HEK293T (cell line): ENCODE measurements around the gene ZNF227.

Source experiments
- CTCF ChIA-PET: fragments of 350-600 bp; formaldehyde crosslinking; extraction: SDS; loops from one replicate; lab custom pipeline; 2021; ENCODE audit warnings: antibody characterized with exemption, inconsistent platforms; lab: Yijun Ruan, JAX
- POLR2A ChIA-PET: fragments of 350-600 bp; formaldehyde crosslinking; extraction: SDS; loops from one replicate; lab custom pipeline; 2020; ENCODE audit warnings: antibody characterized with exemption, inconsistent platforms; lab: Yijun Ruan, JAX
- DNase-seq: peaks from one replicate; pipeline ENCODE4 v3.0.0; 2012; ENCODE audit warnings: mixed read lengths; ENCODE audit errors: extremely low spot score
- ARNT ChIP-seq: fragments of 450-650 bp; IDR thresholded peaks from 2 replicates; pipeline ENCODE4 v1.6.1; 2017; ENCODE audit warnings: mild to moderate bottlenecking
- BHLHE40 ChIP-seq: fragments of 450-650 bp; IDR thresholded peaks from 2 replicates; pipeline ENCODE4 v1.6.1; 2016; ENCODE audit warnings: mild to moderate bottlenecking, moderate library complexity, borderline replicate concordance
- CTBP1 ChIP-seq: fragments of 450-650 bp; IDR thresholded peaks from 2 replicates; pipeline ENCODE4 v1.6.1; 2016; ENCODE audit warnings: borderline replicate concordance
- ELF4 ChIP-seq: fragments of 450-650 bp; IDR thresholded peaks from 2 replicates; pipeline ENCODE4 v1.6.1; 2017; ENCODE audit warnings: antibody characterized with exemption
- FOXA1 ChIP-seq: fragments of 450-650 bp; IDR thresholded peaks from 2 replicates; pipeline ENCODE4 v1.6.1; 2016; ENCODE audit warnings: mild to moderate bottlenecking
- FOXK2 ChIP-seq: fragments of 450-650 bp; IDR thresholded peaks from 2 replicates; pipeline ENCODE4 v1.6.1; 2016; ENCODE audit warnings: mild to moderate bottlenecking
- FOXM1 ChIP-seq: fragments of 450-650 bp; IDR thresholded peaks from 2 replicates; pipeline ENCODE4 v1.6.1; 2017; ENCODE audit warnings: mild to moderate bottlenecking, borderline replicate concordance
- HDGF ChIP-seq: fragments of 450-650 bp; IDR thresholded peaks from 2 replicates; pipeline ENCODE4 v1.6.1; 2017; ENCODE audit warnings: antibody characterized with exemption, borderline replicate concordance
- L3MBTL2 ChIP-seq: fragments of 450-650 bp; conservative IDR thresholded peaks from 2 replicates; pipeline ENCODE4 v1.6.1; 2016; ENCODE audit warnings: mild to moderate bottlenecking
- LEF1 ChIP-seq: fragments of 450-650 bp; IDR thresholded peaks from 2 replicates; pipeline ENCODE4 v1.6.1; 2017; ENCODE audit warnings: mild to moderate bottlenecking, borderline replicate concordance
- NFRKB ChIP-seq: fragments of 450-650 bp; IDR thresholded peaks from 2 replicates; pipeline ENCODE4 v1.6.1; 2016; ENCODE audit warnings: mild to moderate bottlenecking, moderate library complexity
- SP1 ChIP-seq: fragments of 450-650 bp; IDR thresholded peaks from 2 replicates; pipeline ENCODE4 v1.6.1; 2017
- SUZ12 ChIP-seq: fragments of 450-650 bp; IDR thresholded peaks from 2 replicates; pipeline ENCODE4 v1.6.1; 2016; ENCODE audit warnings: mild to moderate bottlenecking
- TARDBP ChIP-seq: fragments of 450-650 bp; IDR thresholded peaks from 2 replicates; pipeline ENCODE4 v1.6.1; 2016
- ZNF384 ChIP-seq: fragments of 450-650 bp; IDR thresholded peaks from 2 replicates; pipeline ENCODE4 v1.6.1; 2016
- TF ChIP-seq, protein P1 (sequence below): fragments of 450-650 bp; IDR thresholded peaks from 2 replicates; pipeline ENCODE4 v1.6.1; 2016

The ZNF227 gene

DNA sequence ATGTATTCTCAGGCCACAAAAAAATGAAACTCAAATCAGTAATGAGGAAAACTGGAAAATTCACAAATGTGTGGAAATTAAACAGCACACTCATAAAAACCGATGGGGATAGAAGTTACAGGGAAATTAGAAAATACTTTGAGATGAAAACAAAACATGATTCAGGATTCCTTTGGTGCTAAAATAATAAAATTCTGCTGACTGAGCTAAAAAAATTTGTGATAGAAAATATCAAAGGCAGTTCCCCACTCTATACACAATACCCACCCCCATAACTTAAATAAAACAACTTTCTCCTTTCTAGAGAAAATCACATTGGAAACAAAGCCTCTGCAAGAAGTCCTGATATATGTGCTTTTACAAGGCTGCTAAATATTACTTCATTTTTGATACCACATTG is 45.8 kb downstream of the ZNF227 start:
- POLR2A ChIA-PET: no interaction called here
- CTCF ChIA-PET: no interaction called here
- DNase-seq: no peak
- TF ChIP-seq ARNT (no peak), NFRKB (no peak), ELF4 (no peak), FOXK2 (no peak), CTBP1 (no peak), SP1 (no peak), LEF1 (no peak), TARDBP (no peak), SUZ12 (no peak), BHLHE40 (no peak), ZNF384 (no peak), FOXM1 (no peak), L3MBTL2 (no peak), FOXA1 (no peak), HDGF (no peak)
- TF ChIP-seq, protein P1, sequence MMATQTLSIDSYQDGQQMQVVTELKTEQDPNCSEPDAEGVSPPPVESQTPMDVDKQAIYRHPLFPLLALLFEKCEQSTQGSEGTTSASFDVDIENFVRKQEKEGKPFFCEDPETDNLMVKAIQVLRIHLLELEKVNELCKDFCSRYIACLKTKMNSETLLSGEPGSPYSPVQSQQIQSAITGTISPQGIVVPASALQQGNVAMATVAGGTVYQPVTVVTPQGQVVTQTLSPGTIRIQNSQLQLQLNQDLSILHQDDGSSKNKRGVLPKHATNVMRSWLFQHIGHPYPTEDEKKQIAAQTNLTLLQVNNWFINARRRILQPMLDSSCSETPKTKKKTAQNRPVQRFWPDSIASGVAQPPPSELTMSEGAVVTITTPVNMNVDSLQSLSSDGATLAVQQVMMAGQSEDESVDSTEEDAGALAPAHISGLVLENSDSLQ: no peak

GRCh38 chr19:44258835-44259413 is 46.6 kb downstream of the ZNF227 start:
- no peak for TF ChIP-seq ARNT
- ChIA-PET CTCF (no interaction called here), POLR2A (no interaction called here)
- DNase-seq: no peak

DNA sequence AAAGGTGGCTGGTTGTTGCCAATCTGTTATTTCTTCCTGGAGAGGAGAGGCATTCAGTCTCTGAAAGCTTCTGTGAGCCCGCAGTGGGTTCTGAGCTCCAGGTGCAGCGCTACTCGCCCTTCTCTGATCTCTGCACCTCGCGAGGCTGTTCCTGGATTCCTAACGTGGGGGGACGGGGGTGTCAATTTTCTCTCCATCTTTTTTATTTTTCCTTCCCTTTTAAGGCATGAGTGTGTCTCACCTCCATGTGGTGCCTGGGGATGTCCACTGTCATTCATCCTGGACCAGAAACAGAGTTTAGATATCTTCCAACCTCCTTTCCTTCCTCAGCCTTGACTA is 48.0 kb downstream of the ZNF227 start:
- no peak for TF ChIP-seq ARNT
- TF ChIP-seq BHLHE40: no peak
- TF ChIP-seq ELF4: no peak
- TF ChIP-seq TARDBP: no peak
- no peak for TF ChIP-seq HDGF
- TF ChIP-seq, protein P1: no peak
- no peak for TF ChIP-seq FOXM1
- no peak for TF ChIP-seq FOXK2
- no peak for TF ChIP-seq SP1
- TF ChIP-seq CTBP1: no peak
- TF ChIP-seq SUZ12: no peak
- no peak for TF ChIP-seq NFRKB
- no peak for TF ChIP-seq FOXA1
- no peak for TF ChIP-seq L3MBTL2
- ChIA-PET POLR2A (interaction anchor here (1.0 kb wide), 1 partner anchor 53 kb away, joined by 3 read pairs; no protein-coding TSS in a partner anchor), CTCF (no interaction called here)
- no peak for DNase-seq

DNA sequence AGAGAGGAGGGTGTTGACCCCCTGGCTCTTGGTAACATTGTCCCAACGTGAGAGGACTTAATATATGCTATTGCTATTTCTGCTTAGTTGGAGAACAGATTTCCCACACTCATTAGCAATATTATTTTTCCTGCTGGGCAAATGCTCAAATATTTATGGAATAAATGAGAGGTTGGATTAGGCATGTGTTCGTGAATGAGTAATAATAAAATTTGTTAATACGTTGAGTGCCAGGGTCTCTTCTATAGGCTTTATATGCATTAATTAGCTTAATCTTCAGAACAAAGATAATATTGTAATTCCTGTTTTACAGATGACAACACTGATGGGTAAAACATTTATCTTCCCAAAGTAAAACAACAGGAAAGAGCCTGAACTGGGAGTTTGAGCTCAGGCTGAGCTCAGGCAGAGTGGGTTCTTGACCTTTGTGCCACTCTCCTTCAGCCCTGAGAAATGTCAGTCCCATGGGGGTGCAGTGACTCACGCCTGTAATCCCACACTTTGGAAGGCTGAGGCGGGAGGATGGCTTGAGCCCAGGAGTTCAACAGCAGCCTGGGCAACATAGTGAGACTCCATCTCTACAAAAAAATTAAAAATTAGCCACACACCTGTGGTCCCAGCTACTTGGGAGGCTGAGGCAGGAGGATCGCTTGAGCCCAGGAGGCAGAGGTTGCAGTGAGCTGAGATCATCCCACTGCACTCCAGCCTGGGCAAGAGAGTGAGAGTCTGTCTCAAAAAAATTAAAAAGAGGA is 48.5 kb downstream of the ZNF227 start:
- ChIA-PET CTCF (no interaction called here), POLR2A (no interaction called here)
- DNase-seq: no peak
- TF ChIP-seq, protein P1: no peak
- TF ChIP-seq BHLHE40 (no peak), FOXM1 (no peak), FOXK2 (no peak), TARDBP (no peak), ELF4 (no peak), ZNF384 (no peak), L3MBTL2 (no peak), HDGF (no peak), NFRKB (no peak), CTBP1 (no peak), SUZ12 (no peak), LEF1 (no peak), FOXA1 (no peak), ARNT (no peak), SP1 (no peak)

GRCh38 chr19:44277331-44277730 is 65.0 kb downstream of the ZNF227 start:
- POLR2A ChIA-PET: no interaction called here
- DNase-seq: no peak
- CTCF ChIA-PET: no interaction called here
- TF ChIP-seq, protein P1: no peak
- no peak for TF ChIP-seq ELF4
- TF ChIP-seq FOXA1: no peak
- no peak for TF ChIP-seq SUZ12
- TF ChIP-seq SP1: no peak
- TF ChIP-seq BHLHE40: no peak
- no peak for TF ChIP-seq ZNF384
- TF ChIP-seq LEF1: no peak
- no peak for TF ChIP-seq TARDBP
- no peak for TF ChIP-seq ARNT
